Measurements from ENCODE around the gene CLIP1.

- TF ChIP-seq CTCF (IDR thresholded peaks at IDR 0.05) = no peak
- no peak for TF ChIP-seq POLR2A (IDR thresholded peaks at IDR 0.05)
Observed at GRCh38 chr12:122226366-122227125, 195.9 kb downstream of the CLIP1 start.
